Measurements from ENCODE around the gene TOM1L2. TPM values are rescaled to one million over a fixed set of nuclear protein-coding genes. Genes with fewer than 3 reads are reported as not detected.
A peak's percentile ranks its signal among the peaks of the same experiment; 100 is the strongest.

The TOM1L2 gene
- total and polyA plus RNA-seq, 2 donors: 33.0 to 58.7 TPM

DNA sequence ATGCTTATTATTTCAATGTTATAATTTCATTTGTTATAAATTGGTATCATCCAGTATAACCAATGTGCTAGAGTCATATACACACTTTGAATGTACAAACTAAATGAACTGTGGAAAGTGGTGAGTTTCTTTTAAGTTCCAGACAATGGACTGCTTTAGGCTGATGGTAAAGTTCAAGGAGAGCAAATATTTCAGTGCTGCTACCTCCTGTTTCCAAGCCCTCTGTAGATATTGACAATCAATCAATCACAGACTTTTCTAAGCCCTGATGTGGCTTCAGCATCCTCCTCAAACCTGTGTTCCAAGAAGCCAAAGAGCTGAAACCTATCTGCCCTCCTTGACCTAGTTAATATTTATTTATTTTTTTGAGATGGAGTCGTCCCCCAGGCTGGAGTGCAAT is 107.2 kb downstream of the TOM1L2 start:
- no peak for DNase-seq (ENCODE audit: extremely low spot score)
- Histone ChIP-seq H3K27ac (ENCODE audit: low read depth) (no peak overlapping the region), H3K36me3 (ENCODE audit: insufficient read depth) (no peaks in the 10 kb centered on the region), H3K4me3 (ENCODE audit: low read depth, low read length) (no peak overlapping the region), H3K4me1 (ENCODE audit: insufficient read depth) (no peaks in the 10 kb centered on the region)
- 95% methylated on average over 1 of the region's 1 CpG for WGBS

DNA sequence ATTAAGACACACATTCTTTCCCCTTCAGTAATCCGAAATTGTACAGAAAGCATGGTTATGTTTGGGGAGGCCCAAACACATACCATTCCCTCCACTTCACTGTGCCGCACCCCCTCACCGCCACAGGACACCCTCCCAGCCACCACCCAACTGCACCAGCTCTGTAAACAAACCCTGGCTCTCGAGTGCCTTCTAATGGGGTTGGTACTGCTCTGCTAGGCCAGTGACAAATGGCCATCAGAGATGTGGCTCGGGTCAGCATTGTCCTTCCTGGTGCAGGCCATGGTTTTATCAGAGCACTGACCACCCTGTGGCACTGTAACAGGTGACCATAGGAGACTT is 111.5 kb downstream of the TOM1L2 start:
- Histone ChIP-seq H3K4me3 (ENCODE audit: low read depth, low read length) (no peak overlapping the region), H3K4me1 (ENCODE audit: insufficient read depth) (no peaks in the 10 kb centered on the region), H3K27ac (ENCODE audit: low read depth) (no peak overlapping the region), H3K36me3 (ENCODE audit: insufficient read depth) (no peaks in the 10 kb centered on the region)
- WGBS: 73% methylated on average over 5 of the region's 5 CpGs
- no peak for DNase-seq (ENCODE audit: extremely low spot score)

DNA sequence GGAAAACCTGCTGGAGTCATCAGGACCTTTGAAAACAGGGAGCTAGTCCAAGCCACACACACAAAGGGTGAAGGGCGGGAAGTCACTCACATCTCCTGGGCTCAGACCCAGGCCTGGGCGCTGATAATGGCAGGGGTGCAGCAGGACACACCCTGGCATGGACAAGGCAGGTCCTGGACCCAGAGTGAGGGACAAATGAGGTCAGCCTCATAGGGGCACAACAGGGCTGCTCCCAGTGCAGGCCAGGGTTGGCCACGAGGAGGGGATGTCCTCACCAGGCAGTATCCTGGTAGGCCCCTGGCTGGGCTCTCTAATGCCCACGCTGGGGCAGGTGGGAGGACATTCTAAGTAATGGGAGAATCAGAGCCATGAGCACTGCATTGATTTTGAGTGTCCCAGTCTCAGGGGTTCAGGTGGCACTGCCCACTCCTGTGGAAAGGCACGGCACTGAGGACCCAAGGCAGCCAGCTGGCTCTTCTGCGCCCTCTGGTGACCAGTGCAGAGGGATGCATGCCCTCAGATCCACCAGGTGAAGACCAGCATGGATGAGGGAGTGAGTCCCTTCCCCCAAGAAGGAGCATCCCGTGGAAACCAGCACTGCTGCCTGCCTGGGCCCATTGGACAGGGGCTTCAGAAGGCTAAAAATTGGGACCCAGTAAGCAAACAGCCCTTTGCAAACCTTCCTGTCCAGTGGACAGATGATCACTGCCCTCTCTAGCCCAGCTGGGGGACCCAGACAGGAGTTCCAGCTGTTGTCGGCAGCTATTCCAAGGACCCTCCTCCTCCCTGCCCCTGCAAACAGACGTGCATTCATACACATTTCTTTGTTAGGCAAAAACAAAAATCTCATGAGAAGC is 112.1 kb downstream of the TOM1L2 start:
- 41% methylated on average over 9 of the region's 9 CpGs for WGBS
- H3K27ac ChIP-seq (ENCODE audit: low read depth): no peak overlapping the region
- no peak overlapping the region for H3K4me3 ChIP-seq (ENCODE audit: low read depth, low read length)
- no peaks in the 10 kb centered on the region for H3K4me1 ChIP-seq (ENCODE audit: insufficient read depth)
- H3K36me3 ChIP-seq (ENCODE audit: insufficient read depth): no peaks in the 10 kb centered on the region
- DNase-seq (ENCODE audit: extremely low spot score): no peak

DNA sequence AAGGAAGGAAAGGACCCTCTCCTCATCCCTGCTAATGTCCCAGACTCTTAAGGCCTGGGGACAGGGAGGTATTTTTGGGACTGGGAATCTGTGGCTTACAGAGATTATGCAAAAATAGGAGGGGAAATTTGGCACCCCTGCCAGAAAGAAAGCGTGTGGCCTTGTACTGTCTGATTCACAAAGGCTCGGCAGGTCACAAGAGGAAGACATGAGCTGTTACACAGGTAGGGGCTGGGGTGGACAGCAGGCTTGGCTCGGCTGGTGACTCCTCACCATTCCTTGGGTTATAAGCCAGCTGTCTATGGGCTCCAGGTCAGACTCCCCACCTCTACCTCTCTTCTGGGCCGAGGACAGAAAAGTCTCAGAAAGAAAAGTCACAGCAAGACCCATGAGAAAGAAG is 114.7 kb downstream of the TOM1L2 start:
- H3K4me1 ChIP-seq (ENCODE audit: insufficient read depth): no peaks in the 10 kb centered on the region
- WGBS: 94% methylated on average over 4 of the region's 4 CpGs
- H3K27ac ChIP-seq (ENCODE audit: low read depth): no peak overlapping the region
- H3K4me3 ChIP-seq (ENCODE audit: low read depth, low read length): no peak overlapping the region
- no peak for DNase-seq (ENCODE audit: extremely low spot score)
- no peaks in the 10 kb centered on the region for H3K36me3 ChIP-seq (ENCODE audit: insufficient read depth)

DNA sequence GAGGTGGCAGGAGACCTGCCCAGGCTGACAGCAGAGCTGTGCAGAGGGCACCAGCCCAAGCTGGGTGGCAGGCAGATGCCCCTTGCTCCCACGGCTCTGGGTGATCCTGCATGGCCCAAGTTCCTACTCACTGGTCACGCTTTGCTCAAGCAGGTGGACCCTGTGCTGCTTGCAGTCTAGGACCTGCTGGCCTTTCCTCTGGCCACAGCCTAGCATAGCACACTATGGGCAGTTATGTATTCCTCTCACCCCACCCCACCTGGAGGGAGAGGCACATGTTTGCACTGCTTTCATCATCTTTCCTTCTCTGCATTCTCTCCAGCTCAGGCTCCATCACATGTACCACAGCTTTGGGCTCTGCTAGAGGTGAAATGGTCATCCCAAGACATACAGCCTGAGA is 115.8 kb downstream of the TOM1L2 start:
- WGBS: 96% methylated on average over 2 of the region's 2 CpGs
- no peaks in the 10 kb centered on the region for H3K4me1 ChIP-seq (ENCODE audit: insufficient read depth)
- H3K4me3 ChIP-seq (ENCODE audit: low read depth, low read length): no peak overlapping the region
- H3K36me3 ChIP-seq (ENCODE audit: insufficient read depth): no peaks in the 10 kb centered on the region
- no peak overlapping the region for H3K27ac ChIP-seq (ENCODE audit: low read depth)
- DNase-seq (ENCODE audit: extremely low spot score): no peak

DNA sequence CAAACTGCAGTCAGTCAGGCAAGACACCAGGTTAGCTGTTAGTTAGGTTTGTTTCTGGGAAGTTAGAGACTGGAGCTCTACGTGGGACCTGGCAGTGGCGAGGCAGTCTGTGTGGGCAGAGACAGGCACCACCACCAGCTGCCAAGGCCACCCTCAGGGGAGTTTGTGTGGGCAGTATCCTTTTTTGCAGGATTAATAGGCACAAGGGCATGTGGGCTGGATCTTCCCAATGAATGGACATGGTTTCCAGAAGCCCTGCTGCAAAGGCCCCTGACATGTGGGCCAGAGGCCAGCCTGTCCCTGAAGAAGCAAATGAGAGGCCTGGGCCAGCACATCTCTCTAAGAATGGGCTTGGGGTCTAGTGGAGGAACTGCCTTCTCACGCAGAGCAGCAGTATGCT is 116.2 kb downstream of the TOM1L2 start:
- DNase-seq (ENCODE audit: extremely low spot score): no peak
- H3K27ac ChIP-seq (ENCODE audit: low read depth): no peak overlapping the region
- no peak overlapping the region for H3K4me3 ChIP-seq (ENCODE audit: low read depth, low read length)
- no peaks in the 10 kb centered on the region for H3K36me3 ChIP-seq (ENCODE audit: insufficient read depth)
- H3K4me1 ChIP-seq (ENCODE audit: insufficient read depth): no peaks in the 10 kb centered on the region
- WGBS: 79% methylated on average over 3 of the region's 3 CpGs

DNA sequence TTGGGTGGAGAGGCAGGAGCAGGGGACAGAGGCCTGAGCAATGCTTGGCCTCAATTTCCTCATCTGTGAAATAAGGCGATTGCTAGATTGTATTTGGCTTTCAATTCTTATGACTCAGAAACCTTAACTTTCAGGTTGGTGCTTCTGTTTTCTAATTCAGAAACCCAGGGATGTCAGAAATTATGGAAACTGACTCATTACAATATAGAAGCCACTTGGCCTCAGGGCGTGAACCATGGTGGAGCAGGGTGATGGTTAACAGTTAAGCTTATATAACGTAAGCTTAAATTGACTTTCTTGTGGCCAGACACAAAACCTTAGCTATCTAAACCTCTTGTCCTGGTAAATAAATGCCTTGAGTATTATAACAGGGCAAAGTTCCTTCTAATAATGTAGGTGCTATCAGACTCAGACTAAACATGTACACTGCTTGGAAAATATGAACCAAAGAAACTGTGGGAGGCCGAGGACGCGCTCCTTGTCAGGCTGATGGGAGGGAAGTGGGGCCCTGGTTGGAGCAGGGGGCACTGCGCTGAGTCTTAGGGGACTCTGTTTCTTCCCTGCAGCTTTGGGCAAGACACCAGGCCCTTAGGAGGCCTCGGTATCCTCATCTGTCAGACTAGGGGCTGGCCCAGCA is 118.3 kb downstream of the TOM1L2 start:
- H3K4me3 ChIP-seq (ENCODE audit: low read depth, low read length): no peak overlapping the region
- DNase-seq (ENCODE audit: extremely low spot score): no peak
- 91% methylated on average over 8 of the region's 8 CpGs for WGBS
- H3K36me3 ChIP-seq (ENCODE audit: insufficient read depth): no peaks in the 10 kb centered on the region
- no peaks in the 10 kb centered on the region for H3K4me1 ChIP-seq (ENCODE audit: insufficient read depth)
- H3K27ac ChIP-seq (ENCODE audit: low read depth): no peak overlapping the region

DNA sequence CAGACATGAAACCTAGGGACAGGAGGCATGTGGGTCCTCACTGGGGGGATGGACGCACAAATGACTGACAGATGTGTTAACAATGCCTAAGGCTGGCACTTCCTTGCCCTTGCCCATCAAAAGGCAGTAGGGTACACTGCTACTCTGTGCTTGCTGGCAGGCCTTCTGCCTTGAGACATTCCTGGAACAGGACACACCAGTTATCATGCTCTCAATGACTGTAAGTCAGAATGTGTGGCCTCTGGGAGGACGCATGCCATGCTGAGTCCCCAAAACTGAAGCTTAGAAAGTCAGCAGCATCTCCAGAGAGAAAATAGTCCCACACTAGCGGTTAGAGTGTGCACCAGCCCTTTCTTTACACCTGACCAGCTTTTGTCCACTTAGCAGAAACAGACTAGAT is 119.3 kb downstream of the TOM1L2 start:
- Histone ChIP-seq H3K4me1 (ENCODE audit: insufficient read depth) (no peaks in the 10 kb centered on the region), H3K27ac (ENCODE audit: low read depth) (no peak overlapping the region), H3K4me3 (ENCODE audit: low read depth, low read length) (no peak overlapping the region), H3K36me3 (ENCODE audit: insufficient read depth) (no peaks in the 10 kb centered on the region)
- 94% methylated on average over 3 of the region's 3 CpGs for WGBS
- no peak for DNase-seq (ENCODE audit: extremely low spot score)

DNA sequence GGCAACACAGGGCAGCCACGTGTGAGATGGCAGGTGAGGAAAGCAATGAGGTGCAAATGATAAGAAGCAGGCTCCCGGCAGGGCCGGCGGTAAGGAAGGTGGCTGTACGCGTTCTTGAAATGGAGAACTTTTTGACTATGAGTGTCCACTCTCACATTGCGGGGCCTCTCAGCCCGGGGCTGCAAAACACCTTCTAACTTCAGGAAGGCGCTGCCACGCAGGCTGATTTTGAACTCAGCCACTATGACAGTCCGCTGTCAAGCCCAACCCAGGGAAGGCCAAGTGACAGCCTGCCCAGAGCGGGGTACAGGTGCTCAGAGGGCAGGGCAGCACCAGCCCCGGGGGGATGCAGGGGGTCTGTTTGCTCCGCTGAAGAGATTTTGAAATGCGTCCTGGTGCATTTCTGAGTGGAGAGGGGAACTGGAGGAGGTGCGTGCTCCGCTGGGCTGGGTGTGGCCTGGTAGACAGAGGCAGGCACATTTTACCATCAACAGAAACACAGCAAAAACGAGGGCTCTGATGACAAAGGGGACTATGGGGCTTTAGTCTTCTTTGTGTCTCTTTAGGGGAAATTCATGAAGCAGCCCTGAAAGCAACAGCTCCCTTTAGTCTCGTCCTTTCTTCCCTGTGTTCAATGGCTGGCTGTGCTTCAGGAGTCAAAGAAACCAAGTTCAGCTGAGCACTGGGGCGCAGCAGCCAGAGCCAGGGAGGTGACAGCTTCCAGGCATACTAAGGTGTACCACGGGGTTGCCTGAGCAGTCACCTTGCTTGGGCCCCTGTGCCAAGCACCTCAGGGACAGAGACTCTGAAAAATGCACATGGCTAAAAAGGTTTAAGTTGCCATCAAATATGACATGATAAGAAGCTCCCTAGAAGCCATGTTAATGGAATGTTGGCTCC is 120.8 kb downstream of the TOM1L2 start:
- Histone ChIP-seq H3K27ac (ENCODE audit: low read depth) (no peak overlapping the region), H3K4me1 (ENCODE audit: insufficient read depth) (no peaks in the 10 kb centered on the region)
- 80% methylated on average over 21 of the region's 21 CpGs for WGBS

DNA sequence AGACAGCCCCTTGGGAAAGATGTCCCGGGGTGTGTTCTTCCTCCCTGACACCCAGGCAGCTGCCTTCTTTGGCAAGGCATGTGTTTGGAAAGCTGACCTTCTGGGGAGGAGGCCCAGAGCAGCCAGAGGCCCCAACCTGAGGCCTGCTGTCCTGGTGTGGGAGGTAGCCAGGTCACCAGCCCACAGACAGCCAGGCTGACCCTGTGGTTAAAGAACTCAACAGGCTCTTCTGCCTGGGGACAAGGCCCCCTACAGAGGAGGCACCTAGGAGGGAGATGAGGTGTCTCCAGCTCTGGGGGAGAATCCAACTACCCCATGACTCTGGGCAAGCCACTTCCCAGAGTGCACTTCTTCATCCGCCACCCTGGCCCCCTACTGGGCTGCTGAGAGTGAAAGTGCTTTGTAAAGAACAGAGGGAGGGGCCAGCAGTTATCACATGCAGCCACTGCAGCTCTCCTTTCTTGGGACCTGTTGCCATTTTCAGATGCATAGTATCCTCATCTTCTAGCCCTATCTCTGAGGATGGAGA is 122.3 kb downstream of the TOM1L2 start:
- peak overlapping the region; percentile 51 for H3K27ac ChIP-seq (ENCODE audit: low read depth)

More for the DNA sequence above, 120.8 kb downstream of the TOM1L2 start:
- no peak for DNase-seq (ENCODE audit: extremely low spot score)
- H3K36me3 ChIP-seq (ENCODE audit: insufficient read depth): no peaks in the 10 kb centered on the region
- H3K4me3 ChIP-seq (ENCODE audit: low read depth, low read length): no peak overlapping the region

DNA sequence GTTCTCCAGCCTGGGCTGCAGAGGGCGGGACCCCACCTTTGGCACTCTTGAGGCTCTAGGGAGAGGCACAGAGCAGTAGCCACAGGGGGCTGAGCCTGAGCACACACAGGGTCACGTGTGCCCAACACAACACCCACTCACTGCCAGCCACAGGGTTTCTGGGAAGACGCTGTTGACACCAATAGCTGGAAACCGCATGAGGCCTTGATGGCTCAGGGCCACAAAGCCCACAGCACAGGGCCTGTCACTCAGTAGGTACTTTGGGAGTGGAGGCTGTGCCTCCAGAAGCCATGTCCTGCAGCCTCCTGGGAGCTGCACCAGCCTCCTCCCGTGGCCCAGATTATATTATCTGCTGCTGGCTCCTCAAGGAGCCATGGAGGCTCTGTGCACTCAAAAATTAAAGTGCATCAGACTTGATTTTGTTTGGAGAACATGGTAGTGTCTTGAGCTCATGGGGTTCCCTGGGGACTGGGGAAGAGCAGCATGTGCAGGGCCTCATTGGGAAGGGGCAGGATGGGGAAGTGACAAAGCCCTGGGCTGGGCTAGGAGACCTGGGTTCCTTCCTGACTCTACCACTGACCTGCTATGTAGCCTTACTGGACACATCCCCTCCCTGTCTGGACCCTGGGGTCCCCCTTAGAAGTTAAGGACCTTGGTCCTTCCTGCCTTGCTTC is 122.9 kb downstream of the TOM1L2 start:
- whole genome bisulfite sequencing: 62% methylated on average over 5 of the region's 5 CpGs

More for the DNA sequence above, 122.3 kb downstream of the TOM1L2 start:
- DNase-seq (ENCODE audit: extremely low spot score): no peak
- 52% methylated on average over 2 of the region's 2 CpGs for WGBS
- Histone ChIP-seq H3K4me3 (ENCODE audit: low read depth, low read length) (no peak overlapping the region), H3K36me3 (ENCODE audit: insufficient read depth) (no peaks in the 10 kb centered on the region), H3K4me1 (ENCODE audit: insufficient read depth) (no peaks in the 10 kb centered on the region)

DNA sequence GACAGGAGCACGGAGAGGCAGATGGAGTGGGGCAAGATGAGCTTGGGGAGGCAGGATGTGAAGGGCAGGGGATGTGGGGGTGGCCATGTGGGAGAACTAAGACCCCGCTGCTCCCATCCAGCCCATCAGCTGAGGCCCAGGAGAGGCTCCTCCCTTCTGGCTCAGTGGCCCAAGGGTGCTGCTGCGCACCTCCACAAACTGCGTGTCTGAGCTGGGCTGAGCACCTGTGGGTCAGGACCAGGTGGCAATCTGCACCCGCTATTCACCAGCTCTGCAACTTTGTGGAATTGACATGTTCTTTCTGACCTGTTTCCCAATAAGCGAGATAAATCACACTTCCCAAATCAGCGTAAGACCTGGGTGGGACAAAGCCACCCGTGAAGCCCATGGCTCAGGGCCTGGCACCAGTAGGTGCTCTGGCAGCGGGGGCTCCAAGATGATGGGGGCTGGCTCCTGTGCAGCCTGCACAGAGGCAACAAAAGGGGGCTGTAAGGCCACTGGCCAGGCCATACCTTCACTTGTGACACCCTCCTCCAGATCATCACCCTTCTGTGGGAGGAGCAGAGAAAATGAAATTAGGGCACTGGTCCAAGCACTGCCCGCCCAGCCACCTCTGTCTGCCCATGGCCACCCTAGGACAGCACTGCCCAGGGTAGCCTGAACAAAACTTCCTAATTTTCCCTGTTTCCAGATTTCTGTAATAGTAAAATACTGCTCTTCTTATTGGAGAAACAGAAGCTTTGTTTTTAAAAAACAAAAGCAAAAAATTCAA is 123.7 kb downstream of the TOM1L2 start:
- no peaks in the 10 kb centered on the region for H3K4me1 ChIP-seq (ENCODE audit: insufficient read depth)
- WGBS: 94% methylated on average over 10 of the region's 10 CpGs
- DNase-seq (ENCODE audit: extremely low spot score): no peak
- no peak overlapping the region for H3K27ac ChIP-seq (ENCODE audit: low read depth)
- H3K4me3 ChIP-seq (ENCODE audit: low read depth, low read length): no peak overlapping the region
- no peaks in the 10 kb centered on the region for H3K36me3 ChIP-seq (ENCODE audit: insufficient read depth)

More for the DNA sequence above, 122.9 kb downstream of the TOM1L2 start:
- H3K27ac ChIP-seq (ENCODE audit: low read depth): no peak overlapping the region
- no peak overlapping the region for H3K4me3 ChIP-seq (ENCODE audit: low read depth, low read length)
- no peaks in the 10 kb centered on the region for H3K4me1 ChIP-seq (ENCODE audit: insufficient read depth)
- H3K36me3 ChIP-seq (ENCODE audit: insufficient read depth): no peaks in the 10 kb centered on the region
- DNase-seq (ENCODE audit: extremely low spot score): no peak
